ENCODE results near the gene SEC22C.
A peak's percentile ranks its signal among the peaks of the same experiment; 100 is the strongest.
"Not testable (repeated sequence)": the region's sequence is repeated elsewhere in the genome, so short reads cannot be mapped to it uniquely, and the experiment has no call there.

SEC22C gene

DNA sequence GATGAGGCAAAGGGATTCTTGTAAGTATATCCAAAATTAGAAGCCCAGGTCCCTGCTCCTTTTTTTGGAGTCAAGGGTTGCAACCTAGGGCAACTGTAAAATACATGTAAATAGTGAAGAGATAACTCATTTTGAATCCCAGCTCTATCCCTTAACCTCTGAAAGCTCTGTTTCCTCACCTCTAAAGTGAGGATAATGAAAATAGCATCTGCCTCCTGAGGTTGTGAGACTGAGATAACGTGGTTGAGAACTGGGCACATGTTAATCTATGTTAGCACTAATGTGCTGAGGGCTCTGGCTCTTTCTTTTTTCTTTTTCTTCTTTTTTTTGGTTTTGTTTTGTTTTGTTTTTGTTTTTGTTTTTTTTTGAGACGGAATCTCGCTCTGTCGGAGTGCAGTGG lies 13.9 kb upstream of the SEC22C start:
- ATAC-seq (replicated peaks) (no peak), DNase-seq (no peak)
- Mint-ChIP-seq H3K4me3 (no peak overlapping the region), H3K9me3 (peaks cover 0 to 2% of the 10 kb centered on the region in 2 donors), H3K4me1 (ENCODE audit: low read depth in 2 of 2) (peaks cover 18 to 31% of the 10 kb centered on the region in 2 donors), H3K27me3 (no peaks in the 10 kb centered on the region), H3K36me3 (ENCODE audit: insufficient read depth) (peaks cover 55% of the 10 kb centered on the region), H3K27ac (peak overlapping the region in 1 of 2 donors; percentile 75)

DNA sequence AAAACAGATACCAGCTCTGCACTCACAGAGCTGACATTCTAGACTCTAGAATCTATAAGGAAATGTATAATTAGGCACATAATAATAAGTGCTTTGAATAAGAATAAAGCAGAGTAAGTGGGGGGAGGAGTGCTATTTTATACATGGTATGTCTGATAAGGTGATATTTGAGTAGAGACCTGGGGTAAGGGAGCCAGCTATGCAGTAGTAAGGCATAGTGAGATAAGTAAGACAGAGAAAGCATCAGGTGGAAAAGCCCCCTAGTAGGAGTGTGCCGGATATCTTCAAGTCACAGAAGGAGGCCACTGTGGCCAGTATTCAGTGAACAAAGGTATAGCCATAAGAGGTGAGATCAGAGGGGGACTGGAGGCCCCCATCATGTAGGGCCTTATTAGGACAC lies 11.9 kb upstream of the SEC22C start:
- peaks cover 52% of the 10 kb centered on the region for H3K36me3 Mint-ChIP-seq (ENCODE audit: insufficient read depth)
- no peak overlapping the region for H3K27ac Mint-ChIP-seq

DNA sequence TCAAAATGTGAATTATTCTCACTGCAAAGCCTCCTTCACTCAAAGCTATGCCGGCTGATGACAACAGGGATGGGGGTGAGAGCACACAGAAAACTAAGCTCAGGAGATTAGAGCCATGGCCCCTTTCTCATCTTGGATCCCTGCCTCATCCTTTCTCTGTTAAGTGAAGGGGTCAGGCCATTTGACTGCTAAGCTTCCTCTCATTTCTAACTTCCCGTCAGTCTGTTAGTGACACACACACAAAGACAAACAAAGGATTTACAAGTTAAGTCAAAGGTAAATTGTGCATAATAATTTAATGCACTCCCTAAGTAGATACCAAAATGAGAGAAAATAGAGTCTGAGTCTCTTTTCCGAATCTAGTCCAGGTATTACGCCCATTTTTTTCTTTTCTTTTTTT lies 10.0 kb upstream of the SEC22C start:
- H3K27me3 Mint-ChIP-seq = no peaks in the 10 kb centered on the region
- no peak for ATAC-seq (replicated peaks)
- H3K4me3 Mint-ChIP-seq = peak overlapping the region; percentile 74 to 81
- no peaks in the 10 kb centered on the region for H3K9me3 Mint-ChIP-seq
- peaks cover 48% of the 10 kb centered on the region for H3K36me3 Mint-ChIP-seq (ENCODE audit: insufficient read depth)
- peak overlapping the region; percentile 93 for H3K27ac Mint-ChIP-seq
- H3K4me1 Mint-ChIP-seq (ENCODE audit: low read depth in 2 of 2) = peaks cover 20 to 21% of the 10 kb centered on the region in 2 donors
- DNase-seq = no peak

More for the DNA sequence above, 11.9 kb upstream of the SEC22C start:
- Mint-ChIP-seq H3K4me1 (ENCODE audit: low read depth in 2 of 2) (peaks cover 21 to 22% of the 10 kb centered on the region in 2 donors), H3K9me3 (peaks cover 0 to 2% of the 10 kb centered on the region in 2 donors), H3K4me3 (no peak overlapping the region), H3K27me3 (no peaks in the 10 kb centered on the region)
- ATAC-seq (replicated peaks) = no peak
- no peak for DNase-seq

- Mint-ChIP-seq H3K4me3 (peak overlapping the region; percentile 74 to 81), H3K27ac (peak overlapping the region; percentile 93), H3K9me3 (no peaks in the 10 kb centered on the region)
Measured at GRCh38 chr3:42590989-42591756, 9.4 kb upstream of the SEC22C start.

GRCh38 chr3:42589382-42590109 lies 7.8 kb upstream of the SEC22C start:
- no peaks in the 10 kb centered on the region for H3K9me3 Mint-ChIP-seq

More at GRCh38 chr3:42590989-42591756, 9.4 kb upstream of the SEC22C start:
- peaks cover 44% of the 10 kb centered on the region for H3K36me3 Mint-ChIP-seq (ENCODE audit: insufficient read depth)
- peaks cover 20 to 21% of the 10 kb centered on the region in 2 donors for H3K4me1 Mint-ChIP-seq (ENCODE audit: low read depth in 2 of 2)
- no peak for DNase-seq
- no peaks in the 10 kb centered on the region for H3K27me3 Mint-ChIP-seq
- ATAC-seq (replicated peaks) = peak; percentile 39

GRCh38 chr3:42588625-42589024 lies 6.9 kb upstream of the SEC22C start:
- H3K9me3 Mint-ChIP-seq = no peaks in the 10 kb centered on the region
- no peak overlapping the region for H3K4me3 Mint-ChIP-seq
- no peak for ATAC-seq (replicated peaks)
- peaks cover 30% of the 10 kb centered on the region for H3K36me3 Mint-ChIP-seq (ENCODE audit: insufficient read depth)
- H3K4me1 Mint-ChIP-seq (ENCODE audit: low read depth in 2 of 2) = peaks cover 14 to 19% of the 10 kb centered on the region in 2 donors
- DNase-seq = no peak
- H3K27me3 Mint-ChIP-seq = no peaks in the 10 kb centered on the region
- peak overlapping the region in 1 of 2 donors; percentile 26 for H3K27ac Mint-ChIP-seq

More at GRCh38 chr3:42589382-42590109, 7.8 kb upstream of the SEC22C start:
- Mint-ChIP-seq H3K4me1 (ENCODE audit: low read depth in 2 of 2) (peaks cover 20 to 23% of the 10 kb centered on the region in 2 donors), H3K36me3 (ENCODE audit: insufficient read depth) (peaks cover 40% of the 10 kb centered on the region), H3K27ac (peak overlapping the region; percentile 93), H3K27me3 (no peaks in the 10 kb centered on the region), H3K4me3 (peak overlapping the region; percentile 74 to 81)
- DNase-seq = no peak
- no peak for ATAC-seq (replicated peaks)

GRCh38 chr3:42582474-42583070 lies 805 bp upstream of the SEC22C start:
- peaks cover 34 to 36% of the 10 kb centered on the region in 2 donors for H3K4me1 Mint-ChIP-seq (ENCODE audit: low read depth in 2 of 2)
- peaks cover 23% of the 10 kb centered on the region for H3K36me3 Mint-ChIP-seq (ENCODE audit: insufficient read depth)
- ATAC-seq (replicated peaks) = no peak
- no peak for DNase-seq
- H3K4me3 Mint-ChIP-seq = peak overlapping the region; percentile 80 to 89
- H3K9me3 Mint-ChIP-seq = no peaks in the 10 kb centered on the region
- no peaks in the 10 kb centered on the region for H3K27me3 Mint-ChIP-seq
- peak overlapping the region; percentile 95 to 96 for H3K27ac Mint-ChIP-seq

DNA sequence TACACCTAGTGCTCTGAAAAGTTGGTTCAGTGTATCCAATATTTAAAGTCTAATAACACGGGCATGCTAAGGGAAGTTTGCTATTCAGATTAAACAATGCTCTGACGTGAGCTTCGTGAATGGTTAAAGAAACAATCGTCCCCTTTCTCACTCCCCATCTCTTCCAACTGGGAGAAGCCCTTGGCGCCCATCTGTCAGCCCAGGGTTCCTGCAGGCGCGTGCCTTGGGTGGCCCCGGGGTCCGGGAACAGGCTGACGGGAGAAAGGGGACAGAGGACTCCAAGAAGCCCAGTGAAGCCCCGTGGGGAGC lies 413 bp downstream of the SEC22C start:
- Mint-ChIP-seq H3K36me3 (ENCODE audit: insufficient read depth) (peaks cover 23% of the 10 kb centered on the region), H3K9me3 (no peaks in the 10 kb centered on the region), H3K27me3 (no peaks in the 10 kb centered on the region), H3K4me3 (peak overlapping the region; percentile 80 to 89), H3K4me1 (ENCODE audit: low read depth in 2 of 2) (peaks cover 35 to 46% of the 10 kb centered on the region in 2 donors), H3K27ac (peak overlapping the region; percentile 12 to 95)
- ATAC-seq (replicated peaks) = no peak
- DNase-seq = no peak

GRCh38 chr3:42579346-42579745 lies 2.4 kb downstream of the SEC22C start:
- DNase-seq; H3K4me3 Mint-ChIP-seq; H3K27me3 Mint-ChIP-seq; ATAC-seq (replicated peaks); H3K9me3 Mint-ChIP-seq: not testable (repeated sequence)
- Mint-ChIP-seq H3K4me1 (ENCODE audit: low read depth in 2 of 2) (peaks cover 33 to 46% of the 10 kb centered on the region in 2 donors), H3K27ac (peak overlapping the region in 1 of 2 donors; percentile 83), H3K36me3 (ENCODE audit: insufficient read depth) (peaks cover 25% of the 10 kb centered on the region)

DNA sequence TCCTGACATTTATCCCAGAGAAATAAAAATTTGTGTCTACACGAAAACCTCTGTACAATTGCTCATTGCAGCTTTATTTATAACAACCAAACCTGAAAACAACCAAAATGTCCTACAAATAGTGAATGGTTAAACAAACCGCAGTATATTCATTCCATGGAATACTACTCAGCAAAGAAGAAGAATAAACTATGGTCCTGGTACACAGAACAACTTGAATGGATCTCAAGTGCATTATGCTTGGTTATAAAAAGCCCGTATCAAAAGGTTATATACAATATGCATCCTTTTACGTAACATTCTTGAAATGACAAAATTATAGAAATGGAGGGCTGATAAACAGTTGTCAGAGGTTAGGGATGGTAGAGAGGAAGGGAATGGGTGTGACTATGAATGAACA lies 3.7 kb downstream of the SEC22C start:
- Mint-ChIP-seq H3K4me3 (no peak overlapping the region), H3K27me3 (no peaks in the 10 kb centered on the region), H3K27ac (no peak overlapping the region), H3K36me3 (ENCODE audit: insufficient read depth) (peaks cover 36% of the 10 kb centered on the region), H3K4me1 (ENCODE audit: low read depth in 2 of 2) (peaks cover 29 to 43% of the 10 kb centered on the region in 2 donors), H3K9me3 (no peaks in the 10 kb centered on the region)
- DNase-seq (no peak), ATAC-seq (replicated peaks) (no peak)

DNA sequence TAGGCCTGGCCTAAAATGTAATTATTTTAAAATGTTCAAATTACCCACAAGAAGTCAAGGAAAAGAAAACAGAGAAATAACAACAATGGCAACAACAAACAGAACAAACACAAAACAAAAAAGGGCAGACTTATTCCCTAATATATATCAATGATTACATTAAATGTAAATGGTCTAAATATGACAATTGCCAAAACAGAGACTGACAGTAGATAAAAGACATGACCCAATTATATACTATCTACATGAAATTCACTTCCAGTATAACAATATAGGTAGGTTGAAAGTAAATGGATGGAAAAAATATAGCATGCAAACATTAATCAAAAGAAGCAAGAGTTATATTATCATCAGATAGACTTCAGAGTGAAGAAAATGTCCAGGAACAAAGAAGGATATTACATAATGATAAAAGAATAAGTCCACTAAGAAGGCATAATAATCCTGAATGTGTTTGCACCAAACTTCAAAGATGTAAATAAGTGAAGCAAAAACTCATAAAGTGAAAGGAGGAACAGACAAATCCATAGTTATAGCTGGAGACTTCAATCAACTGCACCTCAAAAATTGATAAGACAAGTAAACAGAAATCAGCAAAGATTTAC lies 6.5 kb downstream of the SEC22C start:
- ATAC-seq (replicated peaks) (no peak), DNase-seq (no peak)
- no peak overlapping the region for H3K4me3 Mint-ChIP-seq
- H3K9me3 Mint-ChIP-seq = no peaks in the 10 kb centered on the region
- no peaks in the 10 kb centered on the region for H3K27me3 Mint-ChIP-seq
- peaks cover 10 to 32% of the 10 kb centered on the region in 2 donors for H3K4me1 Mint-ChIP-seq (ENCODE audit: low read depth in 2 of 2)
- no peak overlapping the region for H3K27ac Mint-ChIP-seq
- peaks cover 29% of the 10 kb centered on the region for H3K36me3 Mint-ChIP-seq (ENCODE audit: insufficient read depth)

DNA sequence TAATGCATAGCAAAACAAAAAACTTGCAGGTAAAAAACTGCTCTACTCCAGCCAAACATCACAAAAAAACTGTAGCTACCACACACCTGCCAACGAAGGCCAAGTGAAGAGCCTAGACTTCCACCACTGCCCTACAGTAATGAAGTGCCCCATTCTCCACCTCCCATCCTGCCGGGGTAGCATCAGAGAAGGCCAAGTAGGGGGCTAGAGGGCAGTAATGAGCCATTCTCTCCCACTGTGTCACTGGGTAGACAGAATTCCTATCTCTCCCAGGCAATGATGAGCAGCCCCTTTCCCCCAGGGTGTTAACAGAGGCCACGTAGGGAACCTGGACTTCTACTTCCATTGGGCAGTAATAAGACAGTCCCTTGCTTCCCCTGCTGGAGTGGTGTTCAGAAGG lies 9.5 kb downstream of the SEC22C start:
- DNase-seq = no peak
- Mint-ChIP-seq H3K36me3 (ENCODE audit: insufficient read depth) (peaks cover 40% of the 10 kb centered on the region), H3K27me3 (no peaks in the 10 kb centered on the region), H3K4me1 (ENCODE audit: low read depth in 2 of 2) (peaks cover 4 to 22% of the 10 kb centered on the region in 2 donors), H3K27ac (no peak overlapping the region), H3K4me3 (no peak overlapping the region), H3K9me3 (no peaks in the 10 kb centered on the region)
- ATAC-seq (replicated peaks) = peak; percentile 63

GRCh38 chr3:42569593-42570142 lies 12.1 kb downstream of the SEC22C start:
- Mint-ChIP-seq H3K36me3 (ENCODE audit: insufficient read depth) (peaks cover 57% of the 10 kb centered on the region), H3K27me3 (no peaks in the 10 kb centered on the region), H3K4me1 (ENCODE audit: low read depth in 2 of 2) (peaks cover 3 to 14% of the 10 kb centered on the region in 2 donors), H3K27ac (no peak overlapping the region), H3K4me3 (no peak overlapping the region), H3K9me3 (no peaks in the 10 kb centered on the region)
- ATAC-seq (replicated peaks) = no peak
- no peak for DNase-seq

Data from effector memory CD8-positive, alpha-beta T cell (primary cell).